ENCODE measurements around the gene COG1. TPM values are rescaled to one million over a fixed set of nuclear protein-coding genes. Genes with fewer than 3 reads are reported as not detected.

Gene COG1
- total RNA-seq, 1 donor from 2014 or later: 7.9 TPM

DNA sequence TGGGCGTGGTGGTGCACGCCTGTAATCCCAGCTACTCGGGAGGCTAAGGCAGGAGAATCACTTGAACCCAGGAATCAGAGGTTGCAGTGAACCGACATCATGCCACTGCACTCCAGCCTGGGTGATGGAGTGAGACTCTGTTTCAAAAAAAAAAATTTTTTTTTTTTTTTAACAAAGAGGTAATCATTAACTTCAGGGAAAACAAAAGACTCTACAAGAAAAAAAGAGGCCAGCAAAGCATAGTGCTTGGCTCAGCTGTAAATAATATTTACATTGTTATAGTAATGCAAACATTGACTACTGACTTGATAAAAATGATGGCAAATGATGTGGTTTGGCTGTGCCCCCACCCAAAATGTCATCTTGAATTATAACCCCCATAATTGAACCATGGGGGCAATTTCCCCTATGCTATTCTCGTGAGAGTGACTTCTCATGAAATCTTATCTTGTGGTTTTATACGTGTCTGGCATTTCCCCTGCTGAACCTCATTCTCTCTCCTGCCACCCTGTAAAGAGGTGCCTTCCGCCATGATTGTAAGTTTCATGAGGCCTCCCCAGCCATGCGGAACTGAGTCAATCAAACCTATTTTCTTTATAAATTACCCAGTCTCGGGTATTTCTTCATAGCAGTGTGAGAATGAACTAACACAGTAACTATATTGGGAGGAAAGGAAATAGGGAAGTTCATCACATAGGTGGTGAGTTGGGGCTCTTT, 40.8 kb upstream of the COG1 start:
- DNase-seq (ENCODE audit: low read depth) (no peak), FAIRE-seq (no peak)
- no peaks in the 10 kb centered on the region for H3K36me3 ChIP-seq (ENCODE audit: control insufficient read depth, insufficient read depth, low read length)
- TF ChIP-seq, protein P1, sequence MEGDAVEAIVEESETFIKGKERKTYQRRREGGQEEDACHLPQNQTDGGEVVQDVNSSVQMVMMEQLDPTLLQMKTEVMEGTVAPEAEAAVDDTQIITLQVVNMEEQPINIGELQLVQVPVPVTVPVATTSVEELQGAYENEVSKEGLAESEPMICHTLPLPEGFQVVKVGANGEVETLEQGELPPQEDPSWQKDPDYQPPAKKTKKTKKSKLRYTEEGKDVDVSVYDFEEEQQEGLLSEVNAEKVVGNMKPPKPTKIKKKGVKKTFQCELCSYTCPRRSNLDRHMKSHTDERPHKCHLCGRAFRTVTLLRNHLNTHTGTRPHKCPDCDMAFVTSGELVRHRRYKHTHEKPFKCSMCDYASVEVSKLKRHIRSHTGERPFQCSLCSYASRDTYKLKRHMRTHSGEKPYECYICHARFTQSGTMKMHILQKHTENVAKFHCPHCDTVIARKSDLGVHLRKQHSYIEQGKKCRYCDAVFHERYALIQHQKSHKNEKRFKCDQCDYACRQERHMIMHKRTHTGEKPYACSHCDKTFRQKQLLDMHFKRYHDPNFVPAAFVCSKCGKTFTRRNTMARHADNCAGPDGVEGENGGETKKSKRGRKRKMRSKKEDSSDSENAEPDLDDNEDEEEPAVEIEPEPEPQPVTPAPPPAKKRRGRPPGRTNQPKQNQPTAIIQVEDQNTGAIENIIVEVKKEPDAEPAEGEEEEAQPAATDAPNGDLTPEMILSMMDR (IDR thresholded peaks at IDR 0.05; ENCODE audit: insufficient read depth, low read length, severe bottlenecking): no peak
- H3K27me3 ChIP-seq (ENCODE audit: control insufficient read depth, insufficient read depth, low read length): peaks cover 2% of the 10 kb centered on the region
- no peak overlapping the region for H3K4me3 ChIP-seq (ENCODE audit: low read depth, low read length)

DNA sequence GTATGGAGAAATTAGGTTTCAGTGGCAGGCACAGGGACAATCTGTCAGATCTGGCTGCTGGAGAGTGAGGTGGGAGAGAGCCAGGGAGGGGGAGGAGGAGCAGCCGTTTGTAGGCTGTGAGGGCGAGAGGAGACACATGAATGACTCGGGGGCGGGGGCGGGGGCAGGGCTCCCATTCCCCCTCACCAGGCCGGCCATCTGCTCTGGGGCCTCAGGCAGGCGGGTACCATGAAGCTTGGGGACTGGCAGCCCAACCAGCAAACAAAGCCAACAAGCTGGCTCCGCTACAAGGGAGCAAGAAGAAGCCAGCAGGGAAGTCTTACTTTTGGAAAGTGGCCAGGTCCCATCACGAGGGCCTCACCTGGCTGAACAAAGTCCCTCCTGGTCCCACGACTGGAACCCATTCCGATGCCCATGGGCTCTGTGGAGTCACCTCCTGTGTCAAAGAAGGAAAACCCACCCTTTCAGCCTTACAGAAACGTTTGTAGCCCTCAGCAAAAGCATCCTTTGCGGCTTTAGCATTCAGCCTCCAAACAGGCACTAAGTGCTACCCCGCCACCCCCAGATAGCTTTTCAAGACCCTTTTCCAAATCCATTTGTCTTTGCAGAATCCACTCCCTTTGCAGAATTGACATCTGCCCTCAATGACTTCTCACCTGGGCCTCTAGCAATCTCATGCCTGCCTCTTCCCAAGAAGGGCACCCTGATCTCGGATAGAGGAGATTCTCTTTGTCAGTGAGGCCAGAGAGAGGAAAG, 37.3 kb upstream of the COG1 start:
- no peaks in the 10 kb centered on the region for H3K27me3 ChIP-seq (ENCODE audit: control insufficient read depth, insufficient read depth, low read length)
- TF ChIP-seq, protein P1 (IDR thresholded peaks at IDR 0.05; ENCODE audit: insufficient read depth, low read length, severe bottlenecking): no peak
- no peak for FAIRE-seq
- no peaks in the 10 kb centered on the region for H3K36me3 ChIP-seq (ENCODE audit: control insufficient read depth, insufficient read depth, low read length)
- no peak for DNase-seq (ENCODE audit: low read depth)
- no peak overlapping the region for H3K4me3 ChIP-seq (ENCODE audit: low read depth, low read length)

DNA sequence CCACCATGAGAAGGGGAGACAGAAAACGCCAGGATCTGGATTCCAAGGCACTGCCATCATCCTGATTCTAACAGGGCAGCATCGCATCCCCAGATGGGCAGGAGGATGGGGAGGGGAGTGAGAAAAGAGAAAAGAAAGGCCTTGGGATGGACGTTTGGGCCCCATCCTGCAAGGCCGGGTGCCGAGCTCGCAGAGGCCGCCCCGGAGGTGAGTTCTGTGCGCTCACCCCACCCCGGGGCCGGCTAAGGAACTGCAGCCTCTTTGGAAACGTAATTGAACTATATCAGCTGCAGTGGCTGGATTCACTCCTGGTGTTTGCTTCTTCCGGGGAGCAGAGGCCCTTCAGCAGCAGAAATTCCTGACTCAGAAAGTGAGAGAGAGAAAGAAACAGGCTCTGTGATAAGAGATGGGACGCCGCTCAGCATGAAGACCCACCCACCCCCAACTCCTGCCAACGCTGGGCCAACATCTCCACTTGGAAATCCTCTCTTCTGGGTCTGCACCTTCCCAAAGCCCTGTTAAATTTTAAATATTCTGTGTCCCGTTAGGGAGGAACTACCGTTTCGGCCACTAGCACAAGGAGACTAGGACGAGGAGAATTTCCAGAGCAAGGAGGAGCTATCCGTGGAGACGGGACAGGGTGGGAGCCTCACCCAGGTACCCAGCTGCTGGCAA, 36.6 kb upstream of the COG1 start:
- no peak for FAIRE-seq
- Histone ChIP-seq H3K36me3 (ENCODE audit: control insufficient read depth, insufficient read depth, low read length) (no peaks in the 10 kb centered on the region), H3K4me3 (ENCODE audit: low read depth, low read length) (no peak overlapping the region), H3K27me3 (ENCODE audit: control insufficient read depth, insufficient read depth, low read length) (peaks cover under 1% of the 10 kb centered on the region)
- TF ChIP-seq, protein P1 (IDR thresholded peaks at IDR 0.05; ENCODE audit: insufficient read depth, low read length, severe bottlenecking): peak; percentile 92
- DNase-seq (ENCODE audit: low read depth): peak; percentile 42

DNA sequence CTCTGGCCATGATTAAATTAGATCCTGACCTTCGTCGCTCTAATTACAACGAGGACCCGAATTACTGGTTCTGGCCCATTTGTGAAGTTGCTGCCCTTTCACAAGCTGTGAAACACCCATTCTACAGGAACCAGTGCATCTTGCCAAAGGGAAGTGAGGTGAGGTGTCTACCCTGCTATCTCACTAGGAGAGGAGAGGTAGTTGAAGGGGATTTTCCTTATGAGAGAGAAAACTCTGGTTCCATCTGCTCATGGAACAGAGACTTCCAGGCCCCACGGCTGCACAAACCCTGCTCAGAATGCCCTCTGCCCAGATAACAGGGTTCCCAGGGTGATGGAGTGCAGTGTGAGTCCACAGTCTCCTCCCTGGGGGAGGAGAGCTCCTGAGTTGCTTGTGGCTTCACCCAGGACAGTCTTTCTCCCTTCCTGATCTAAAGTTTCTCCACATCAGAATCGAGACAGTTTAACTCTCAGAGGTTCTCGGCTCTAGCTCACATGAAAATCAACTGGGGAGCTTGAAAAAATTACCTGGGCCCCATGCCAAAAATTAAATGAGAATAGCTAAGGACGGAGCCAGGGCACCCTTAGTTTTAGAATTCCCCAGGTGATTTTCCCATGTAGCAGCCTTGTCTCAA, 35.9 kb upstream of the COG1 start:
- no peak for DNase-seq (ENCODE audit: low read depth)
- FAIRE-seq: no peak
- peaks cover 2% of the 10 kb centered on the region for H3K27me3 ChIP-seq (ENCODE audit: control insufficient read depth, insufficient read depth, low read length)
- no peak overlapping the region for H3K4me3 ChIP-seq (ENCODE audit: low read depth, low read length)
- TF ChIP-seq, protein P1 (IDR thresholded peaks at IDR 0.05; ENCODE audit: insufficient read depth, low read length, severe bottlenecking): no peak
- H3K36me3 ChIP-seq (ENCODE audit: control insufficient read depth, insufficient read depth, low read length): no peaks in the 10 kb centered on the region

DNA sequence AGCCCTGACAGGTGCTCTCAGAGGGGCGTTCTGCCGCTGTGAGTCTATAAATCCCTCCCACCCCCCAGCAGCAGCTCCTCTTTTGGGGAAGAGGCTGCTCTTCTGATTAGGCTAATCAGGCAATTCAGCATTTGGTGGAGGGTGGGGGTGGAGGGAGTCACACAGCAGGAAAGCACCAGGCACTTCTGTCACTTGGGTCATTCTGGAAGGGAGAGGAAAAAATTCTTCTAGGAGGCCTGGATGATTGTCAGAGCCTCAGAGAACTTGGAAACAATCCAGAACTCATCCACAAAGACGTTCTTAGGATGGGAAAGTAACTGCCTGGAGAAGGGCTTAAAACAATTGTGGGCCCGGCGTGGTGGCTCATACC, 35.3 kb upstream of the COG1 start:
- peaks cover 2% of the 10 kb centered on the region for H3K27me3 ChIP-seq (ENCODE audit: control insufficient read depth, insufficient read depth, low read length)
- FAIRE-seq (no peak), DNase-seq (ENCODE audit: low read depth) (no peak)
- TF ChIP-seq, protein P1 (IDR thresholded peaks at IDR 0.05; ENCODE audit: insufficient read depth, low read length, severe bottlenecking): no peak
- no peaks in the 10 kb centered on the region for H3K36me3 ChIP-seq (ENCODE audit: control insufficient read depth, insufficient read depth, low read length)
- no peak overlapping the region for H3K4me3 ChIP-seq (ENCODE audit: low read depth, low read length)
